NCI-H1436 (cell line): Measurements from ENCODE around the gene ADAMTS2.

Experiments used
- DNase-seq: peaks from one replicate; lab custom pipeline; 2025; lab: John Stamatoyannopoulos, UW

The ADAMTS2 gene

GRCh38 chr5:179154991-179155955 is 190.0 kb downstream of the ADAMTS2 start:
- no peak for DNase-seq

- DNase-seq, result no peak
Observed at GRCh38 chr5:179154346-179154990, 190.8 kb downstream of the ADAMTS2 start.

DNA sequence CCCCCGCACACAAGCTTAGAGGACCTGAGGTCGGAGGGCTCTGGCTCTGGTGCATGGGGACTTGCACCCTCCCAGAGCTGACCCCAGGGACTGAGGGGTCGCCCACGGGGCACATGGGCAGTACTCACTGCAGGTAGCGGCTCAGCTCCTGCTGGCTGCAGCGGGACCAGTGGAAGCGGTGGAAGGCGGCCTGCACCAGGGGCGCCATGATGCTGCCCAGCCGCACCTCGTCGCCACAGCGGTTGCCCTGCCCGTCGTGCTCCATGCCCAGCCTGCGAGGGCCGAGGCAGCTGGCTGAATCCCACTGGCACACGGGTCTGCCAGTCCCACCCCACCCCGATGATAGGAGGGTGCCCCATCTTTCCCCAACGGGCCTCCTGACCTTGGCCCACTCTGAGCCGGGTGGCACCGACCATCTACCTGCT is 191.3 kb downstream of the ADAMTS2 start:
- DNase-seq, result no peak

DNA sequence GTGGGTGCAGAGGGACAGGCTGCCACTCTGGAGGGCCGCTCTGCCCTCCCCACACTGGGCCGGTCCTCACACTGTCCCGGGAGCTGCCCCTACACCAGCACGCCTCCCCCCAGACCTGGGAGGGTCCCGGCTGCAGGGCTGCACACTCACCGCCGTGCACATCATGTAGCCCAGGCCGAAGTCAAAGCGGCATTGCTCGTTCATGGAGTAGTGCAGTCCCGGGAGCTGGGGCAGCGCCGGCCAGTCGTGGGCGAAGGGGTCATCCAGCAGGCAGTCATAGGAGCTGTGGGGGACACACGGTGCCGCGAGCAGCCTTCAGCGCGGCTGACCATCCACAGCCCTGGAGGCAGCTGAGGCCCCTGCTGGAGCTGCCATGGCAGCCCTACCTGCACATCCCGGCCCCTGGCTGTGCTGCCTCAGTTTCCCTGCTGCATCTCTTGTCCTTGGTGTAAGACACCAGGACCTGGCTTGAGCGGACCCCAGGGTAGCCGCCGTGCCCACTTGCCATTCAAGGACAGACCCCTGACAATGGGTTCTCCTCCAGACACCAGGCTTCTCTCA is 191.8 kb downstream of the ADAMTS2 start:
- DNase-seq, result no peak

GRCh38 chr5:179152941-179153340 is 192.3 kb downstream of the ADAMTS2 start:
- no peak for DNase-seq

DNA sequence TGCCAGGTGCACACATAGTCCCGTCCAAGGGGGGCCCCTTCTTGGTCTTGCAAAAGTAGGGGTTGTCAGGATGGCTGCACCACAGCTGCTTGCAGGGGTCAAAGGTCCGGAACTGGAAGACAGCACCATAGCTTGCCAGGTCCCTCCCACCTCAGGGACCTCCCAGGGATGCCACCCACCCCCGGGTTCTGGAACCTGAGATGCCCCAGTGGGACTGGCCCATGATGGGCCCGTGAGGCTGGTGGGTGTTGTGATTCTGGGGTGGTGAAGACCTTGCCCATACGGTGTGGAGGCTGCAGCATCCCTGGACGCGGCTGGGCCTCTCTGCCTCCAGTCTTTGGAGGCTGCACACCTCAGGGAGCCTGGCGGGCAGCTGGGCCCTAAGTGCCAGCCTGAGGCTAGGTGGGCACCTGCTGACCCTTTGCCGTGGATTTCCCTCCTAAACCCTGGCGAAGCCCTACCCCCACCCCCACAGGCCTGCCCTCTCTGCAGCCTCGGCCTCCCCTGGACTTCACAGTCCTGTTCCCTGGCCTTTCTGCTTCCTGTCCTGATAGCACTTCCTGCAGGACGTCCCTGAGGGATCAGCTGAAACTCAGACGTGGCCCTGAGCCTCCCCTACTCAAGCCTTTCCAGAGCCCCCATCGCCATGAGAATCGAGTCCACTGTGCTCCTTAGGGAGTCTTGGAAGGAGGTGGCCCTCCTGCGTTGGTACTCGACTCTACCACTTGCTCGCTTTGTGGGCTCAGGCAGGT is 192.9 kb downstream of the ADAMTS2 start:
- no peak for DNase-seq

DNA sequence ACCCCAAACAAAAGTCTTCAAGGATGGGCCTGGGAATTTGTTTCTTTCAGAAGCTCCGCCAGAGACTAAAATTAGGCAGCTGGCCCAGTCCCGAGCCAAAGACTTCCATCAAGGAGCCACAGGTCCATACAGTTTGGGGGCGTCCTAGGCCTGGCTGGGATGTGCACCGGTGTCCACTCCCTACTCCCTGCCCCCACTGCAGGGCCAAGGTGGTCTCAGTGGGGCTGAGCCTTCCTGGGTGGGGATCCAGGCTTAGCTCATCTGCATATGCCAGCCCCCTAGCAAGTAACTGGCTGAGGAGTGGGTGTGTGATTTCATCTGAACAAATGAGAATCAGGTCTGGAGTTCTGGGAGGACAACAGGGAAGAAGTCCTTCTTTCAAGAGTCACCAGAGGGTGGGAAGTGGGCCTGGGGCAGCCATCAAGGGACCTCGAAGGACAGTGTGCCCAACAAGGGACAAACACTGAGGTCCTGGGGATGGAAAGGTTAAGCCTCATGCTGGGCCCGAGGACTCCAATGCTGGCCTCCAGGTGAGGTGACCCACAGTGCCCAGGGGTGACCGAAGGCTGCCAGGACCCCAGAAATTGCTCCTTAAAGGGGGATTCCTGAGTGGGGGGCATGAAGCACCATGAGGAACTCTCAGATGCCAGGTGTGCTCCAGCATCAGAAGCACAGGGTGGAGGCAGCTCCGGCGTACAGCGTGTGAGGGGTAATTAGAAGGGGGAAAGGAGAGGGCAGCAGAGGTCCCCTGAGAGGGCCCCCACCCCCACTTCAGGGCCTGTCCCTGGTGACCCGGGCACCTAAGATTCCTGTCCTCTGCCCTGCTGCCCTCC is 193.8 kb downstream of the ADAMTS2 start:
- DNase-seq, result no peak

DNA sequence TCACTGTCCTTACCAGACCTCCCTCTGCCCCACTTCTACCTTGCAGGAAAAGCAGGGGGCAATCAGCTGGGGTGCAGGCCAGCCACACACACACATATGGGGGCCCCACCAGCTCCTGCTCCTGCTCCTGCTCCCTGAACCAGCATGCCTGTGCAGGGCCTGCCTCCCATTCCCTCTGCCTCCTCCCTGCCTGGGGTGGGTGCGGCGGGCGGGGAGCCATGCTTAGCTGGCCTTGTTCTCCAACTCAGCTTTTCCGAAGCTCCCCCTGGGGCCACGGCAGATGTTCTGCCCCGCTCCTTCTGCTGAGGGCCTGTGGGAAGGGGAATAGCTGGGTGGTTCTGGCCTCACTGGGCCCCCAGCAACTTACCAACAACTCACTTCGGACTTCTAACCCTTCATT is 195.2 kb downstream of the ADAMTS2 start:
- no peak for DNase-seq

DNA sequence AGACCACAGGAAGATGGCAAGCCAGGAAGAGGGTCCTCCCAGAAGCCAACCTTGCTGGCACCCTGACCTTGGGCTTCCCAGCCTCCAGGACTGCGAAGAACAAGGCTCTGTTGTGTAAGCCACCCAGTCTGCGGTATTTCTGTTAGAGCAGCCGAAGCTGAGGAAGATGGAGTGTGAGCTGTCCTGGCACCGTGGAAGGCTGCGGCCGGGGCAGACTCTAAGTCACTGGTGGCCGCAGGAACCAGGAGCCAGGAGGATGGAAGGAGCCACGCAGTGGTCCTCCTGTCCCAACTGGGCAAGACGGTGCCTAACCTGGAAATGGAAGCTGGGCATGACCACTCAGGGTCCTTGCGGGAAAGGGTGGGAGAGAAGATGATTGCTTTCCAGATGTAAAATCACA is 196.0 kb downstream of the ADAMTS2 start:
- DNase-seq, result no peak

- no peak for DNase-seq
Observed at GRCh38 chr5:179148703-179149170, 196.5 kb downstream of the ADAMTS2 start.

DNA sequence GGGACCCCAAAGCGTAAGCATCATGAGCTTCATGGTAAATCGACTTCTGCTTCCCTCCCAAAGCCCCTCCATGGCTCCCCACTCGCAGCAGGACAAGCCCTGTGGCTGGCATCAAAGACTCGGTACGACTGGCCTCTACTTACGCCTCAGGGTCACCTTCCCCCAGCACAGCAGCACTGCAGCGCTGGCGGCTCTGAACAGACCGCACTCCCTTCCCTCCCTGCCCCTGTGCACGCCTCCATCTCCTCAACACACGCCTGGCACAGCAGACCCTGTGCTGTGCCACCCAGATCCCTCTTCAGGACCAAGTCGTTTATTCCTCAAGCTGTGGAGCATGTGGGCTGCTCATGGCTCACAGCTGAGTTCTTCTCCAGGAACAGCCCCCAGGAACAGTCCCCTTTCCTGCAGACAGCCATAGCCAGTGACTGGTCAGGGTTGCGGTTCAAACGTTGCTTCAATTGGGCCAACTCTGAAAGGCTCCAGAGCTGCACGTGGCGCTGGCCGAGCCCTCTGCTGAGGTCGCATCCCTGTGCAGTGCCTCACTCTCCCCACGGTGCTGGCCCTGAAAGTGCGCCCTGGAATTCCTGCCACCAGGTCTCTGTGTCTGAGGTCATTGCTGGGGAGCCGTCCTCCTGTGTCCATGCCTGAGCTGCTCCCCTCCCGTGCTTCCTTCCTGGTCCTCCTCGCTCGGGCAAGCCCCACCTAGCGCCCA is 197.1 kb downstream of the ADAMTS2 start:
- DNase-seq, result no peak

DNA sequence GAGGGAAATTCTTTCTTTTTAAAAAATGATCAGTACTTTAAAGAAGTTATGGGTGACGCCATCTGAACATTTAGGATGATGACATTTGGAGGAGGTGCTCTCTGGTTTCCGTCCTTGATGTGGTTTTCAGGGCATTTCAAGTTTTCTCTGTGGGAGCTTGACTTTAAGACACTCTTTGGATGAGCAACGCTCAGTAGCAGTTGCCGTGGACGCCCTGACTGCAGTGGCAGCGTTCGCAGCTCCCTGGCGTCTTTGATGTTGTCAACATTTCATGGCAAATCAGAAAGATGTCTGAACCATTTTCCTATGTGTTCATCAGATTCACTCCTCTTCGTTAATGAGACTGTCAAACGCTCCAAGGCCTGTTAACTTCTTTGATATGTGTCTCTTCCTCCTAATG is 199.0 kb downstream of the ADAMTS2 start:
- DNase-seq, result no peak

DNA sequence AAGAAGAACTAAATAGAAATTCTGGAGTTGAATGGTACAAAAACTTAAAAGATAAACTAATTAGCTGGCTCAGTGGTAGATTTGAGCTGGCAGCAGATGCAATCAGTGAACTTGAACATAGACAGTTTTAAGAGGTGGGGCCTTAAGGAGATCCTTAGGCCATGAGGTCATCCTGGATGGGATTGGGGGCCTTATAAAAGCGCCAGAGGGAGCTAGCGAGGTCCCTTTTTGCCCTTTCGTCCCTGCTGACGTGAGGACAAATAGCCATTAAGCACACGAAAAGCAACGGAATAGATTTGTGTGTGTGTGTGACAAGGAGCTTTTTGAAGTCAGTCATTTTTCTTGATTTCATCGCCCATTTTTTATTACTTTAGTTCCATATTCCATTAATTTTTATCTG is 201.8 kb downstream of the ADAMTS2 start:
- DNase-seq, result no peak

DNA sequence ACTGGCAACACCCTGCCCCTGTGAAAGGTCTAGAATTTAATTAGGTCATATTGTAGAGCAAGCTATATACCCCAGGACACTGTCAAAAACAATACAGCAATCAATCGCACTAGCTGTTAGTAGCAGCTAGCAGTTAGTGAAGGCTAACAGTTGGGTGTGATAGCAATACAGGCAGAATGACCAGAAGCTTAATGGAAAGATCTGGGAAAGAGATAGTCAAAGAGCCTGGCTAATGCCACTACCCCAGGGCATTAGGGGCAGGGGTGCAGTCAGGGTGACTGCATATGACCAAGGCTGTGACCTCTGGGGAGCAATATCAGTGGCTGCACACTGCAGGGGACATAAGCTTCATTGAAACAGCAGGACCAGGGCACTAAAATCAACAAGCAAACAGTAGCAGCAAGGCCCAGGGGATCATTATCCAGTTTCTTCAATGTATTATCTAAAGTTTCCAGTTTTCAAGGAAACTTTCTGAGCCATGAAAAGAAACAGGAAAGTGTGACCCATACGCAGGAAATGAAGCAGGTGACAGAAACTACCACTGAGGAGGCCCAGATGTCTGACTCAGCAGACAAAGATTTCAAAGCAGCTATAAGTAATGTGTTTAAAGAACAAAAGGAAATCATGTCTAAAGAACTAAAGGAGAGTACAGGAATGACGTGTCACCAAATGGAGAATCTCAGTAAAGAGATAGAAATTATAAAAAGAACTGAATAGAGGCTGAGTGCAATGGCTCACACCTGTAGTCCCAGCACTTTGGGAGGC is 202.6 kb downstream of the ADAMTS2 start:
- no peak for DNase-seq

GRCh38 chr5:179141867-179142266 is 203.4 kb downstream of the ADAMTS2 start:
- DNase-seq, result no peak

- no peak for DNase-seq
Observed at GRCh38 chr5:179140293-179140692, 205.0 kb downstream of the ADAMTS2 start.

GRCh38 chr5:179139936-179140235 is 205.4 kb downstream of the ADAMTS2 start:
- no peak for DNase-seq

DNA sequence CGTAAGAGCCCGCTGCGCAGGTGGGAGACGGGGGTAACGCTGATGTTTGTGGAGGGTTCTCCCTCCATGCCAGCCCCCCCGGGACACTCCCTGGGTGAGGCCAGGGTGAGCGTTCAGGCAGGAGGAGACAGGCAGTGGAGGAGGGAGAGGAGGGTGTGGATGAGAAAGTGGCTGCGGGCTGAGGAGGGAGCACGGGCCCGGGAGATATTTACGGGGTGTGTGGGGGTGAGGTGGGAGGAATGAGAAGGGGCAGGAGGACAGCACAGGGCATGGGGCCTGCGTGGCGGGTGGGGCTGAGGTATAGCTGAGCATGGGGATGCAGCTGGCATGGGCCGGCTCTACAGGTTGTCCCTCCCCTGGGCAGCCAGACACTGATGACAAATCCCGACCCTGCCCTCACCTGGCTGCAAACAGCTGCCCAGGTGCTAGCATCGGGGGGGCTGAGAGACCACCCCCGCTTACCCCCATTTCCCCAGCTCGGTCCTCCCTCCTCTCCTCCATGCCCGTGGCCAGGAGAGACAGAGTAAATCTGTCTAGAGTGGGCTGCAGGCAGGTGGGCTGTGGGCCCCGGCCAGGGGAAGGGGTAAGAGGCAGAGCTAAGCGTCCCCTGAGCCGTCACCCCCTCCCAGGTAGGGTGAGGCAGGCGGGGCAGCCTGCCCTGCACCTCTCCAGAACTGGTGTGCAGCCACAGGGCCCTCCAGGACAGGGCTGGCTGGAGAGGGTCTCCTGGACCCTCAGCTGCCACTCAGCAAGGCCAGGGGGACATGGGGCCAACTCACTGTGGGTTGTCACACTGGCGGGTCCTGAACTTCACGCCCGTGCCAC is 205.9 kb downstream of the ADAMTS2 start:
- no peak for DNase-seq

DNA sequence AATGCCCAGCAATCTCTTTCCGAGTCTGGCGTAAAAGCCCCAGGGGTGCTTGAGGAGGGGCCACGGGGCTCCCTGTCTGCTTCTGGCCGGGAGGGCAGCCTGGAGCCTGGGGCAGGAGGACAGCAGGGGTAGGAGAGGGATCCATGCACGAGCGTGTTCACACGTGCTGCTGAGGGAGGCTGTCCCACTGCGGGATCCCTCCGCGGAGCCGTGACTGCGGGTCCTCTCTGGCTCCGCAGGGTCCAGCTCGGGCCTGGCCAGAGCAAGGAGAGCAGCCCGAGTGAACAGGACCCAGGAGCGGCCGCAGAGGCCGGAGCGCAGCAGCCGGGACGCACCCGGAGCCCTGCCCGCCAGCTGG is 206.7 kb downstream of the ADAMTS2 start:
- no peak for DNase-seq
